Kasumi-1 (cell line): ENCODE data around the gene CCSER1.

ENCODE experiments used
- DNase-seq, 2 experiments: peaks; one replicate each; lab custom pipeline; 2025; lab: John Stamatoyannopoulos, UW

Gene CCSER1

DNA sequence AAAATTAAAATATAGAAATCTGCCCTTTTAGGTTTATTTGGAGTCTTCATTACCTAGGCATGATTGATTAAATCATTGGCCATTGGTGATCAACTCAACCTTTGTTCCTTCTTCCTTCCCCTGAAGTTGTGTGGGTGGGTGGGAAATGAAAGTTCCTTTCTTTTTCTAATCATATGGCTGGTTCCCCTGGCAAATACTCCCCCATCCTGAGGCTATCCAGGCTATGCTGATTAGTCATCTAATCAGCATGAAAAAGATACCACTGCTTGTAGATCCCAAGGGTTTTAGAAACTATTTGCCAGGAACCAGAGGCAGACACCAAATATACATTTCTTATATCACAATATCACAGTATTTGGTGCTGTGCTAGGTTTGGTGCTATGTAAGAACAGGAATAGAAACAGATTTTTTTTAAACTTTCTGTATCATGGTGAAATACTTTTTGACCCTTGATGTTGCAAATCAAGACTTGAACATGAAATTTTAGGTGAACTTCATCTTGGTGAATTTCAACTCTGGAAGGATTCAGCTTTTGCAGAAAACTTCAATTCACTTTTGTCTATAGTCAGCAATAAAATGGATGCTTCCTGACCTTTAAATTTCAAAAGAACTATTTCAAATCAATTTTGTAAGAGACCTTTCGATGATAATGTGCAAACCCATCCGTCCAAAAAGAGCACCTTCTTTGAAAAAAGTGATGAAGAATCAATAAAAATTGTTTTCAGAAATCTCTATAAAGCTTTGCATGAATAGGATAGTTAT is 71.1 kb downstream of the CCSER1 start:
- DNase-seq: no peak

DNA sequence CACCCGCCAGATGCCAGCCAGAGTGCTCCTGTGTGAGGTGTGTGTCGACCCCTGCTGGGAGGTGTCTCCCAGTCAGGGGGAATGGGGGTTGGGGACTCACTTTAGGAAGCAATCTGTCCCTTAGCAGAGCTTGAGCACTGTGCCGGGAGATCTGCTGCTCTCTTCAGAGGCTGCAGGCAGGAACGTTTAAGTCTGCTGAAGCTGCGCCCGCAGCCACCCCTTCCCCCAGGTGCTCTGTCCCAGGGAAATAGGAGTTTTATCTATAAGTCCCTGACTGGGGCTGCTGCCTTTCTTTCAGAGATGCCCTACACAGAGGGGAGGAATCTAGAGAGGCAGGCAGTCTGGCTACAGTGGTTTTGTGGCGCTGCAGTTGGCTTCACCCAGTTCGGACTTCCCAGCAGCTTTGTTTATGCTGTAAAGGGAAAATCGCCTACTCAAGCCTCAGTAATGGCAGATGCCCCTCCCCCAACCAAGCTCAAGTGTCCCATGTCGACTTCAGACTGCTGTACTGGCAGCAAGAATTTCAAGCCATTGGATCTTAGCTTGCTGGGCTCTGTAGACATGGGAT is 80.8 kb downstream of the CCSER1 start:
- no peak for DNase-seq

DNA sequence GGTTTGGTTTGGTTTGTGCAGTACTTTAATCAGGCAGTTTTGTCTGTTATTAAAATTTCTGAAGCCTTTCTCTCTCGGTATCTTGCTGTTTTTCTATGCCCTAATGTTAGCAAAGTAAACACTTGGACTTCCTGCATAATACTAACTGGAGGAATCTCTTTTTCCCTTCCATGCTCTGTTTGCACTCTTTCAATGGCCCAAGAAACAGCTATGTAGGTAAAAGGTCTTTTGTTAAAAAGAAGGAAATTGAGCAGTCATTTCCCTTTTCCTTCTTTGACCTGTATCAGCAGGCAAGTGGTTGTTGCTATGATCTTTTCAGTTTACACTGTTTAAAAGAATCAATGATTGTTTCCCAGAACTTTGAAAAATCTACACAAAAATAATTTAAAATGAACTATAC is 82.7 kb downstream of the CCSER1 start:
- no peak for DNase-seq

DNA sequence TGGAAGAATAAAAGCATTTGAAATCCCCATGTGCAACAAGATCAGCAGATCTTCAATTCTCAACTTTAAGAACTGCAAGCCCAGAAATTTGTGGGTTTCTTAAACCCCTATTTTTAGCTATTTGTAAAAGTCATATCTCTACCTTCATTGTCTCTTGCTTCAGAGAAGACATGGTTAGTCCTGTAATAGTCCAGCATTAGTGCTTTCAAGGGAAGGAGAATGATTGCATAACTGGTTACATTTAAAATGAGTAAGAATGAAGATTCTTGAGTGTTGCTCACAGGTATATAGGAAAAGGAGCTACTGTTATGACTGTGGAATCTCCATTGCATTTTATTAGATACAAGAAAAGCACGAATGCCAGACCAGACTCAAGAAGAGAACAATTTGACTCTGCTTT is 84.0 kb downstream of the CCSER1 start:
- DNase-seq: no peak

DNA sequence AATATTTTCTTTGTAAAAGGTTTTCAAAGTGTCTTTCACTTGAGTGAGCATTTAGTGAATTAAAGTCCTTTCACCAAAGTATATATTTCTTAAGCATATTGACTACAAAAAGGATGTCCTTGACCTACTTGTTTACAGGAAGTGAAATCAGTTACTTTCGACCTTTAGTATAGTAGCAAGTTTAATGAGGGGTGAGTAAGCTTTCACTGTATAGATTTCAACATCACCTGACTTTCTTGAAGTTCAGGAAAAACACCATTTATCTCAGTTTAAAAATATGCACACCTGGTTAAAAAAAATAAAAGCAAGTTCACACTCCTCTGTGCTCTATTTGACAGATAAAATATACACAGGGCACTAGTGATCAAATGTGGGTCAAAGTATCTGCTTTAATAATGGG is 88.1 kb downstream of the CCSER1 start:
- no peak for DNase-seq

DNA sequence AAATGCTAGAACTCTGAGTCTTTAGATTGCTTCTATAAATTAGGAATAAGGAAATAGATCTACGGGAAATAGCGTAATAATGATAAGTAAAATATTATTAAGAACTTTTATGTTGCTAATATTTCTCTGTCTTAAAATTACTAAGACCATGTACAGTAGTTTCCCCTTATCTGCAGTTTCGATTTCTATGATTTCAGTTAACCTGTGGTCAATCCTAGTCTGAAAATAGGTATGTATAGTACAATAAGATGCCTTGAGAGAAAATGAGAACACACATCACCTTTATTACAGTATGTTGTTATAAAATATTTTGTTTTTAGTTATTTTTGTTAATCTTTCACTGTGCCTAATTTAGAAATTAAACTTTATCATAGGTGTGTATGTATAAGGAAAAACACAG is 92.6 kb downstream of the CCSER1 start:
- DNase-seq: no peak

DNA sequence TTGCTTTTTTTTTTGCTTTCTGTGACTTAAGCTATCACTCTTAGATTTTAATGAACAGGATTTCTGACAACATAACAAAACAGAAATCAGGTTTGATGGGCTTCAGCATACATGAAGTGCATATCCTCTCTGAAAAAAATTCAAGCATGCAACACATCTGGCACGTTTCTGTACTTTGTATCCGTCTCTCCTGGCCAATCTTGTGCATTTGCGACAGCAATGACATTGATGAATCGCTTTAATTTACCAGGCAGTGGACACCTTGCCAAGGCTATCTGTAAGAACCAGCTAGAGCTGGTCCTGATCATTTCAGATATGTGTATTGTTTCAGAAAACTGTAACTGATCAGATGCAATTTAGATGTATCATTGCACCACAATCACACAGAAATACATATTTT is 93.3 kb downstream of the CCSER1 start:
- DNase-seq: no peak

DNA sequence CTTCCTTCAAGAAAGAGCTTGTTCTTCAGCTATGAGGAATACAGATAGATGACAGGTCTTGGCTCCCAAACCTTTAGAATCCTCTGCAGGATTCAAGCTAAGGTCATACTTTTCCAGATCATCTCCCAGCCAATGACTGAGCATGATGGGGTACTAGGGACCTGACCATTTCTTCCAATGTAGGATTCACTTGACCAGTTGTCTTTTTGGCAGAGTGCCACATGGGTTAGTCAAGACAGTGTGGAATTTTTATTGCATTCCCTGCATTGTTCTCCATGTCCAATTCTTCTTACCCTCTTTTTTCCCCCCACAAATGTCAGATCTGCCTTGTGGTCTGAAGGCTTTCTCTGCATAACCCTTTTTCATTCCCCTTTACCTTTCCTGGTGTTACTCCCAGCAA is 99.5 kb downstream of the CCSER1 start:
- no peak for DNase-seq

DNA sequence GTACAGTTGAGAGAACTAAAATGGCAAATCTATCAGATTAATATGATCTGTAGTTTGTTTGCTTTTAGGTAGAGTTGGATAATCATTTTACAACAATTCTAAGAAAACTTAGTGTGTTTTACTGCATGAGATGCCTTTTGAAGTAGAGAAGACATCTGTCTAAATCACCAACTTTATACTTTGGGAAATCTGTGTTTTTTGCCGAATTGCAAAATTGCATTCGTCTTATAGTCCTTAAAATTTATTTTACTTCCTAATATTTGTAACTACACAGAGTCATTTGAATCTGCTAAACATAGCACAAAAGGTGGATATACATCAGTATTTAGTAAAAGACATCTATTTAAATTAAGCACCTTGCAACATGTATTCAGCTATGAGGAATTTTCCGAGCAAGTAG is 100.0 kb downstream of the CCSER1 start:
- no peak for DNase-seq

DNA sequence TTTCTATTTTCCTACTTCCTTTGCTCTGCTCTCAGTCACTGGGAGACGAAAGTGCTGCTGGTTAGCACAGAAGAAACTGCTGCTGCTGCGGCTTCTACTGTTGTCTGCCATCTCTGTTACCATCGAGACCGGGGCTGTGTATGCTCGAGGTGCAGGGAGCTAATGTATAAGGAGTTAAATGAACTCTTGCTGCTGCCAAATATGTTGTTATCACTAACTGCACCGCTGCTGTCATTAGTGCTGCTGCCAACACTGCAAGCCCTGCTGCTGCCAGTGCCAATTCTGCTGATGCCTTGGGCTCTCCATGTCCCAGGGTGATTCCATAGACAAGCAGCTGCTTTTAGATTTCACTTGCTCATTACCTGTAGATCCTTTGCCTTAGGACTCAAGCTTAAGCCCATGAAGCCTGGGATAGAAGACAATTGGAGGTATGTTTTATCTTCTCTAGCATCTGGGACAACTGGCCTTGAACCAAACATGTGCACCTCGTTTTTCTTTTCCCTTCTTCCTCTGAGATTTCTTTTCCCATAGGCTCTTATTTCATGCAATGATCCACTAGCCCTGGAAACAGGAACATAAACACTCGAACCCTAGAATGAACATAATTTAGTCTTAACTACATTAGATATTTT is 107.8 kb downstream of the CCSER1 start:
- DNase-seq: no peak

DNA sequence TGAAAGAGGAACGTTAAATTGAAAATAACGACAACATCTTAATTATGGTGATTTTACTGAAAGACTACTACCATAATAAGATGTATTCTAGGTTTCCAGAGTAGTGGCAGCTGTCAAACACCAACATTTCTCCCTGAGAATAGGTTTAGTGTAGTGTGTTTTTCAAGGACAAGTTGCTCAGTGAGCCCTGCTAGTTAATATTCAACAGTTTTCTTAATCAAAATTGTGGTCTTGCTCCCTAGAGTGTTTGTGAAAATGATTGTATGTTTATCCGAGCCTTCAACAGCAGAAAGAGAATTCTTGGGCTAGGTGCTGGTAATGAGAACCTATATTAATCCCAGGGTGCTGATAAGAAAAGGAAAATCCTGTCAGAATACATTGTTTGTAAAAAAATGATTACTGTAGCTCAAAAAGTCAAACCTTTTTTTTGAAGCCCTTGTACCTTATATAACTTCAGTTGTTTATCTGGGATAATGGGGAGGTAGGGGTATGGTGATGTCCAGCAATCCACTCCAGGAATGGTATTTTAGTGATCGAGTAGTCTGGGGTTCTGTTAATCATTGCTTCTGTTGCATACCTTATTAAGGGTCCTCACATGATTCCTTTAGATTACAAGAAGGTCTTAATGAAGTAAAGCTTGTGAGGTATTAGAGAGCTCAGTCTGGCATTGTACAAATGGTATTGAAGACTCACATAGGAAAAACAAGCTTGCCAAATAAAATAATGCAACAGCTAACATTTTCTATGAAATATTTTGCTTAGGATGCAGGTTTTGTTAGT is 110.7 kb downstream of the CCSER1 start:
- DNase-seq: no peak

DNA sequence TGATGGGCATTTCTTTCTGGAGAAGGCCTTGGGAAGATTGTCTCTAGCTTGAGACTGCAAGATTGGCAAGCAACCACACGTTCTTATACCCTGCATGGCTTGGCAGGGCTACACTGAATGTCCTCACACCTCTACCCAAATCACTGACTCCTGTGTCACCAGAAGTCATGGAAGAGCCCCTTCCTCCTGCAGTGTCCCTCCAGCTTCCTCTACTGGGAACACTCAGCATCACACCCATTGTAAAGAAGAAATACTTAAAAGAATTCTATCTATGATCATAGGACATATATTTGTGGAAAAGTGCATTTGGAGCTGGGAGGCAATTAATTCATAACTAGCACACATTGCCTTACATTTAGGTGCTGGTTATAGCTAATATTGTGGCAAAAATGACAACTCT is 113.1 kb downstream of the CCSER1 start:
- DNase-seq: no peak

DNA sequence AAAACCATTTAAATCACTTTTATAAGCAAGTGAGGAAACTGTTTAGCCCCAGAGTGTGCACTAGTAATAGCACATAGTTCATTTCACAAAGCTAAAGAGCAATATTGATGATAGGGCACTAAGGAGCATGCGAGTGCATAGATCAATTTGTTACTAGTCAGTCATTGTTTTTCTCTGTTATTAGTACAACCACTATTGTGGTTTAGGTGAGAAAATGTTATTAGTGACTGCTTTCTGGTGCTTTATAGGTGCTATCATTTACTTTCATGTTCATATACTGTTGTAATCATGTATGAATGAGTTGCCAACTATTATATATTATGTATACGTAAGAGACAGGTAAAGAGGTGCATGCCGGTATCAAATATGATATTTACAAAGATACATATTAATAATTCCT is 113.8 kb downstream of the CCSER1 start:
- DNase-seq: no peak

DNA sequence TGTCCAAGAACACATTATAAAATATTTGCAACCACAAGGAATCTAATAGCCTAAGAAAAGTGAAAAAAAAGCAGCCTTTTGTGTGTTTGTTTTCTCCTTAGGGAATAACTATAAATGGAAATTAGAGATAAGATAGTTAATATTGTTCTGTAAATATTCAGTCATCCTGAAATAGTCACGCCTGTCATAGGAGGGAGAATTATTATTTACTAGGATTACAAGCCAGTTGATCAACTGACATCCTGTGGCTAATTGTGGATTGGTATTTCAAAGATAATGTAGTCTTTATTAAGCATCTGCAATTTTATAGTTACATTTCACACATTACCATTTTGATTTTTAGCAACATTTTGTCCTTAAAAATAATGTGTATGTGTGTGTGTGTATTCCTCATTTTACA is 118.6 kb downstream of the CCSER1 start:
- no peak for DNase-seq

DNA sequence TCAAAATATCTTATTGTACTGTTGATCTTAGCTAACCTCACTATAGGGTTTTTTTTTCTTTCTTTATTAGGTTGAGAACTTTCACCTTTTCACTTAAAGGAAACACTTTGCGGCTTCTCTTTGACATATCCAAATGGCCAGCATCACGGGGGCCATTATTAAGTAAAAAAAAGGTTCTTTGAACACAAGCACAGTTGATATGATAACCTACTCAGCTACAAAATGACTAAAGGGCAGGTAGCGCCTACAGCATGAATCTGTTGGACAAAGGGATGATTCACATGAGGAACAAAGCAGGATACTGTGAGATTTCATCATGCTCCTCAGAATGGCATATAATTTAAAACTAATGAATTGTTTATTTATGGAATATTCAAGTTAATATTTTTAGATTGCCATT is 119.6 kb downstream of the CCSER1 start:
- no peak for DNase-seq

DNA sequence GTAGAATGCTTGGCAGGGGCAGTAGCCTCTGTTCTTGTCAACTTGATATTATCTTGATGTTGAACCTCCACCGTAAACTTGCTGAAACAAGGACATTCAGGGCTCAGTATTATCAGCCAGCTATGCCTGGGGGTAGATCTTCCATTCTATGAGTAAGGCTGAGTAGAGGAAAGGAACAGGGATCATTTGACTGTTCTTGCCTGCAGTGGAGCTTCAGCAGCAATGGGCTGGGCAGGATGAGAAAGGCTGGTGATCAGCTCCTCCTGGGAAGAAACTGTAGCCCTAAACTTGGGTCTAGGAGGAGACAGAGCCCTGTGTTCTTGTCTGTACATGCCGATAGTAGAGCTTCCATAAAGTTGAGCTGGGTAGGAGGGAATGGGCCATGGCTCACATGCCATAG is 127.2 kb downstream of the CCSER1 start:
- DNase-seq: no peak

DNA sequence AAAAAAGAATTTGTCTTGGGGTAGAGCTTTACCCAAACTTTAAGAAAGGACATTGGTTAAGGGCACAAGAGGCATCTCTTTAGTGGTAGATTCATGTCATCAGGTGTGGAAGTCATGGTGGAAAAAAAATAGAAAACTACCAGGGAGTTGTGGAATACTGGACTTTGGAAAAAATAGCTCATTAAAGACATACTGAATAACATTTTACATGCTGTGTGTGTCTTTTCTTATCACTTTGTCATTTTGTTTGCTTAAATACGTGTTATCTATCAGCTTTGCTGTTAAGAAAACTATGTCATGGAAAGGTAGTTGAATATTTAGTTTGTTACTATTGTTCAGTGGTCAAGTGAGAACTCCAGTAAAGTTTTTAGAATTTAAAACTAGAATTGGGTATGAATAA is 147.0 kb downstream of the CCSER1 start:
- DNase-seq: no peak

DNA sequence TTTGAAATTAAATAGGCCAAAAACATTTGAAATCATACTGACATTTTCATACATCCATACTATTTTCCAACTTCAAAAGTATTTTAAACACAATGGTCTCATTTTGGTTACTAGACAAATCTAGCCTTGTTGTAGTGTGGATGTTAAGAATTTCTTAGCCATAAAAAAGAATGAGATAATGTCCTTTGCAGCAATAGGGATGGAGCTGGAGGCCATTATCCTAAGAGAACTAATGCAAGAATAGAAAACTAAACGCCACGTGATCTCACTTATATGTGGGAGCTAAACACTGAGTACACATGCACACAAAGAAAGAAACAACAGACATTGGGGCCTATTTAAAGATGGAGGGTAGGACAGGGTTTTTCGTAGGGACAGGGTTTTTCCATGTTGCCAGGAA is 153.8 kb downstream of the CCSER1 start:
- no peak for DNase-seq

DNA sequence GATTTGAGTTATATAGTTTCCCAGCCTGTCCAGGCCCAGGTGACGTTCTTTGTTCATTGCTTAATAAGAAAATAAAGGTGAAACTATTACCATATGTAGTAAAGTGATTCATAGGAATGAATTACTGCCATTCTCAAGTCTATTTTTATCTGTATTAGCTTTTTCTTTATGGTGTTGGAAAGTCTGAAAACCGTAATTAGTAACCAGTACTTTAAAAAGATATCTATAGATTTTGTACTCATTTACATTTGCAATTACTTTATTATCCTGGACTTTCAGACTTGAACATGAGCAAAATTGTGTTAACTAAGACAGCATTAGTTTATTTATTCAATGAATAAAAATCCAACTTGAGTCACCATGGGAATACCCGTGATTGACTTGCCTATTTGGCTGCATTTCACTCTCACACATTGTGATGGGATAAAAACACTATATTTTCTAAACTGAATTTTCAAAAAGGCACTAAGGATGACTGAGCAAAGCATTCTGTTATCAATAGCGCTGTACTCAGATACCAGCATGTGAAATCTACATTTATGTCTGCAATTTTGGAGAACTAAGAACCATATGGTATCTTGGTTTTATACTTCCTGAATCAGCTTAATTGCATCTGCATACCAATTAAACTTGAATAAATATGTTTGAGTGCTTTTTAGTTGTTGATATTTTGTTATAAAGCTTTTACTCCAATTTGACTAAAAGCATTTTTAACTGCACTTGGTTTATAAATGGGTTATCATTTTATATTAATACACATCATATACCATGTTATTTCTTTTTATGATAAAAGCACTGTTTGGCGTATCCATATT is 154.6 kb downstream of the CCSER1 start:
- DNase-seq: no peak

DNA sequence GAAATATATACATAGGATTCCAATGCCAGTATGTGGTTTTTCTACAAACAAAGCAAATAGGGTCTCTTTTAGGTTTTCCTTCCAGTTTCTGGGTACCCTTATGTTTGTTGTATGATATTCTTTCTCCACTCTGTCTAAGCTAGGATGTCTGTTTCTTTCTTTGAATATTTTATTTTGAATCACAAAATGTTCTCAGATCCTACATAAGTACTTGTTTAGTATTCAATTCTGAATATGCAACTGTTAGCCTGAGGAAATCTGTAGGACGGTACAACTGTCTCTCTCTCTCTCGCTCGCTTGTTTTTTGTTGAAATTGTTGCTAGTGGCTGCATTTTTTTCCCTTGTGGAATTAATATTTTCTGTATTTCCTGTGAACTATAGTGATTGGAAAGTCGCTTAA is 163.2 kb downstream of the CCSER1 start:
- no peak for DNase-seq

DNA sequence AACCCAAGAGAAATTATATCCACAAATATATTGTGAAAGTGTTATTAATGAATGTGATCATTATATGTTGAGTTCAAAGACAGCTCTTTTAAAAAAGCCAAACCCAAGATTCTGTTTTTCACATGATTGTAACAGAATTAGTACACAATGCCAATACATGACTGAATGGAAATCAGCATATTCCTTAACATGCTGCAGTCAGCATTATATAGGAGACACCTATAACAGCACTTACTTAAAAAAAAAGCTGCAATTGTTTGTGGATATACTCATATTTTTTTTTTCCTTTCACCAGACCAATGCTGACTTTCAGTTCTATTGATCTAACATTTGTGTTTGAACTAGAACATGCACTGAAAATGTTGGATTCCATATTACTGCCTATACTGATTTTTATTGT is 165.2 kb downstream of the CCSER1 start:
- DNase-seq: no peak

DNA sequence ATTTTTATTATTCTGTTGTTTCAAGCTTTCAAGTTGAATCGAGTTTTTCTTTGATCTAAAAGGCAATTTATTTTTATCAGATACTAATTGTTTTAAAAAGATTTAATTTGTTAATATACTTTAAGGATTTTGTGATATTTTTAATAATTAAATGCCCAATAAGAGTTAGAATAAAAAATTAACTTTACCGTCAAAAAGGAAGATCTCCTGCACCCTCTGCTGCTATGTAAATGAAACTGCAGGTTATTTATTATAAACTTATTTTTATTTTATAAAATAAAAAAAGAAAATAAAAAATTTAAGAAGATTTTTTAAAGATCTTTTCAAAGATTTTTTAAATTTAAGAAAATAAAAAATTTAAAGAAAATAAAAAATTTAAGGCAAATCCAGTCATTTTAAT is 166.1 kb downstream of the CCSER1 start:
- peak; percentile 16 to 29 for DNase-seq
